Measurements from ENCODE around the gene FMO3.

Gene FMO3

GRCh38 chr1:171115280-171115897 is 24.7 kb downstream of the FMO3 start:
- no peak for DNase-seq (ENCODE audit: extremely low read depth in 1 of 2, low read depth in 1 of 2)

- DNase-seq (ENCODE audit: extremely low read depth in 1 of 2, low read depth in 1 of 2) = no peak
These were observed 26.0 kb downstream of the FMO3 start for GRCh38 chr1:171116676-171117075.

GRCh38 chr1:171117085-171117484 is 26.4 kb downstream of the FMO3 start:
- no peak for DNase-seq (ENCODE audit: extremely low read depth in 1 of 2, low read depth in 1 of 2)

- no peak for DNase-seq (ENCODE audit: extremely low read depth in 1 of 2, low read depth in 1 of 2)
These were observed 28.9 kb downstream of the FMO3 start for GRCh38 chr1:171119648-171120047.

GRCh38 chr1:171122299-171122698 is 31.6 kb downstream of the FMO3 start:
- no peak for DNase-seq (ENCODE audit: extremely low read depth in 1 of 2, low read depth in 1 of 2)

GRCh38 chr1:171122893-171123292 is 32.2 kb downstream of the FMO3 start:
- DNase-seq (ENCODE audit: extremely low read depth in 1 of 2, low read depth in 1 of 2) = no peak

GRCh38 chr1:171126504-171126903 is 35.8 kb downstream of the FMO3 start:
- DNase-seq (ENCODE audit: extremely low read depth in 1 of 2, low read depth in 1 of 2) = no peak

- DNase-seq (ENCODE audit: extremely low read depth in 1 of 2, low read depth in 1 of 2) = no peak
These were observed 36.4 kb downstream of the FMO3 start for GRCh38 chr1:171127099-171127498.

- DNase-seq (ENCODE audit: extremely low read depth in 1 of 2, low read depth in 1 of 2) = no peak
These were observed 36.8 kb downstream of the FMO3 start for GRCh38 chr1:171127501-171127900.

GRCh38 chr1:171128463-171128862 is 37.8 kb downstream of the FMO3 start:
- no peak for DNase-seq (ENCODE audit: extremely low read depth in 1 of 2, low read depth in 1 of 2)

GRCh38 chr1:171134204-171134923 is 43.7 kb downstream of the FMO3 start:
- DNase-seq (ENCODE audit: extremely low read depth in 1 of 2, low read depth in 1 of 2) = no peak

- no peak for DNase-seq (ENCODE audit: extremely low read depth in 1 of 2, low read depth in 1 of 2)
These were observed 46.9 kb downstream of the FMO3 start for GRCh38 chr1:171137580-171137979.

GRCh38 chr1:171138980-171139379 is 48.3 kb downstream of the FMO3 start:
- DNase-seq (ENCODE audit: extremely low read depth in 1 of 2, low read depth in 1 of 2) = no peak

GRCh38 chr1:171139890-171140289 is 49.2 kb downstream of the FMO3 start:
- no peak for DNase-seq (ENCODE audit: extremely low read depth in 1 of 2, low read depth in 1 of 2)

- DNase-seq (ENCODE audit: extremely low read depth in 1 of 2, low read depth in 1 of 2) = no peak
These were observed 49.7 kb downstream of the FMO3 start for GRCh38 chr1:171140401-171140800.

- DNase-seq (ENCODE audit: extremely low read depth in 1 of 2, low read depth in 1 of 2) = no peak
These were observed 50.4 kb downstream of the FMO3 start for GRCh38 chr1:171140956-171141687.

GRCh38 chr1:171141688-171142415 is 51.1 kb downstream of the FMO3 start:
- no peak for DNase-seq (ENCODE audit: extremely low read depth in 1 of 2, low read depth in 1 of 2)

- DNase-seq (ENCODE audit: extremely low read depth in 1 of 2, low read depth in 1 of 2) = no peak
These were observed 52.0 kb downstream of the FMO3 start for GRCh38 chr1:171142416-171143385.

GRCh38 chr1:171150156-171150555 is 59.5 kb downstream of the FMO3 start:
- DNase-seq (ENCODE audit: extremely low read depth in 1 of 2, low read depth in 1 of 2) = no peak

GRCh38 chr1:171152549-171152948 is 61.8 kb downstream of the FMO3 start:
- DNase-seq (ENCODE audit: extremely low read depth in 1 of 2, low read depth in 1 of 2) = no peak
